HCT116 (cell line): ENCODE measurements around the gene CD200R1L. TPM values are rescaled to one million over a fixed set of nuclear protein-coding genes. Genes with fewer than 3 reads are reported as not detected.

Experiments
- ATAC-seq: fragments of 200-7000 bp; cut with Tn5 transposase; 2 replicates; pipeline ENCODE4 v1.9.1; 2020; ENCODE audit warnings: mild to moderate bottlenecking, moderate library complexity
- BruUV-seq: library from RNA; stranded (reverse); fragments of 400-500 nt; replicated peaks from 2 replicates; lab custom pipeline; 2021; lab: Mats Ljungman, UMichigan
- CTCF ChIA-PET: fragments of 300-600 bp; sonication (Branson Sonifier 250); formaldehyde crosslinking; loops from one replicate; lab custom pipeline; 2021; ENCODE audit warnings: antibody characterized with exemption; lab: Charles Lee
- POLR2A ChIA-PET: fragments of 300-600, 350-600 bp; sonication (Branson Sonifier 250); formaldehyde crosslinking; loops from one replicate; lab custom pipeline; 2021; ENCODE audit warnings: antibody characterized with exemption; lab: Charles Lee
- RAD21 ChIA-PET, 2 experiments: fragments of 300-600 bp; sonication (Branson Sonifier 250); formaldehyde crosslinking; loops; one replicate each; lab custom pipeline; 2023; ENCODE audit warnings: low total read pairs in 2 of 2; ENCODE audit not compliant: uncharacterized antibody in 2 of 2, unreplicated experiment in 2 of 2, low non-redundant PET in 1 of 2; lab: Charles Lee
- DNase-seq: peaks from one replicate; pipeline ENCODE4 v3.0.0-alpha.2; 2010; ENCODE audit warnings: low read depth, low spot score
- H2AFZ ChIP-seq: fragments of 200-600 bp; shearing (Covaris generic), sonication (generic); 2 replicates; pipeline ENCODE4 v1.6.1; 2017; ENCODE audit warnings: low read depth, mixed run types, mixed read lengths, antibody characterized with exemption, low read length; ENCODE audit not compliant: poor library complexity, severe bottlenecking
- H3K27ac ChIP-seq: 2 replicates; pipeline ENCODE4 v1.5.1; 2012; ENCODE audit warnings: low read depth, low read length
- H3K27me3 ChIP-seq: fragments of 200-600 bp; sonication (generic); 2 replicates; pipeline ENCODE4 v1.6.1; 2016; ENCODE audit warnings: mixed run types, low read length, mixed read lengths; ENCODE audit not compliant: insufficient read depth
- H3K36me3 ChIP-seq, 2 experiments: fragments of 200-500 bp in 1 of 2; fragments of 200-600 bp in 1 of 2; sonication (Bioruptor generic) in 1 of 2; sonication (generic) in 1 of 2; 2 replicates each; pipeline versions ENCODE4 v1.5.1 to v1.6.1; 2014 to 2016; ENCODE audit warnings: low read length in 2 of 2, inconsistent platforms in 1 of 2, mixed read lengths in 1 of 2, mixed run types in 1 of 2; ENCODE audit not compliant: insufficient read depth in 2 of 2, control insufficient read depth in 1 of 2
- H3K4me1 ChIP-seq, 2 experiments: fragments of 200-600 bp in 1 of 2; sonication (generic) in 1 of 2; 2 replicates each; pipeline versions ENCODE4 v1.5.1 to v1.6.1; 2012 to 2017; ENCODE audit warnings: low read length in 2 of 2, inconsistent platforms in 1 of 2, mild to moderate bottlenecking in 1 of 2, mixed read lengths in 1 of 2, mixed run types in 1 of 2, moderate library complexity in 1 of 2; ENCODE audit not compliant: insufficient read depth in 2 of 2, control insufficient read depth in 1 of 2
- H3K4me2 ChIP-seq: fragments of 200-600 bp; sonication (generic); 2 replicates; pipeline ENCODE4 v1.6.1; 2017; ENCODE audit warnings: mixed run types, low read length, mixed read lengths
- H3K4me3 ChIP-seq, 2 experiments: fragments of 200-600 bp in 1 of 2; sonication (generic) in 1 of 2; replicated peaks in 1 of 2; 2 replicates each; pipeline ENCODE4 v1.5.1; 2011 to 2016; ENCODE audit warnings: low read length in 2 of 2, control low read depth in 1 of 2, low read depth in 1 of 2, mild to moderate bottlenecking in 1 of 2, mixed read lengths in 1 of 2, mixed run types in 1 of 2
- H3K79me2 ChIP-seq: fragments of 200-600 bp; sonication (generic); 2 replicates; pipeline ENCODE4 v1.6.1; 2017; ENCODE audit warnings: mild to moderate bottlenecking, mixed run types, low read length, moderate library complexity, mixed read lengths; ENCODE audit not compliant: insufficient read depth
- H3K9ac ChIP-seq: fragments of 200-600 bp; sonication (generic); 2 replicates; pipeline ENCODE4 v1.6.1; 2016; ENCODE audit warnings: low read length, mixed read lengths
- H3K9me2 ChIP-seq: fragments of 200-600 bp; sonication (generic), shearing (Covaris generic); 2 replicates; pipeline ENCODE4 v1.6.1; 2017; ENCODE audit warnings: mixed run types, mild to moderate bottlenecking, moderate library complexity; ENCODE audit not compliant: insufficient read depth
- H3K9me3 ChIP-seq, 2 experiments: fragments of 200-500 bp in 1 of 2; fragments of 200-600 bp in 1 of 2; sonication (Bioruptor generic) in 1 of 2; sonication (generic) in 1 of 2; 2 replicates each; pipeline ENCODE4 v1.6.1; 2014 to 2017; ENCODE audit warnings: low read length in 2 of 2, mixed read lengths in 2 of 2, inconsistent platforms in 1 of 2, low read depth in 1 of 2, mild to moderate bottlenecking in 1 of 2, mixed run types in 1 of 2, moderate library complexity in 1 of 2; ENCODE audit not compliant: control insufficient read depth in 1 of 2, insufficient read depth in 1 of 2
- H4K20me1 ChIP-seq: fragments of 200-600 bp; sonication (generic), shearing (Covaris generic); 2 replicates; pipeline ENCODE4 v1.6.1; 2017; ENCODE audit warnings: mixed run types, mild to moderate bottlenecking, moderate library complexity; ENCODE audit not compliant: insufficient read depth
- EGR1 ChIP-seq: IDR thresholded peaks from 2 replicates; pipeline ENCODE4 v1.6.1; 2012; ENCODE audit warnings: low read depth
- ELF1 ChIP-seq: IDR thresholded peaks from 2 replicates; pipeline ENCODE4 v1.6.1; 2012; ENCODE audit warnings: low read depth, borderline replicate concordance
- EZH2 ChIP-seq: fragments of 200-600 bp; sonication (generic); IDR thresholded peaks from 2 replicates; pipeline ENCODE4 v1.6.1; 2017; ENCODE audit warnings: antibody characterized with exemption, mixed run types
- TCF7L2 ChIP-seq: IDR thresholded peaks from 2 replicates; pipeline ENCODE4 v1.7.0; 2011; ENCODE audit warnings: borderline replicate concordance, inconsistent platforms; ENCODE audit not compliant: insufficient read depth, insufficient read length; ENCODE audit errors: extremely low read depth
- intact Hi-C: fragments of 100-400 bp; cut with micrococcal nuclease; formaldehyde crosslinking; loops from 2 replicates; pipeline ENCODE4 v1.10.0; 2022
- total RNA-seq: library from RNA; stranded (reverse); gene quantifications from one replicate; pipeline ENCODE4 v1.2.1, GENCODE V29; 2021; ENCODE audit not compliant: unreplicated experiment
- TF ChIP-seq, protein P1 (sequence below): IDR thresholded peaks from 2 replicates; pipeline ENCODE4 v1.6.1; 2012
- TF ChIP-seq, protein P2 (sequence below): IDR thresholded peaks from 2 replicates; pipeline ENCODE4 v1.6.1; 2012; ENCODE audit warnings: low read depth
- TF ChIP-seq, protein P3 (sequence below), 3 experiments: fragments of 200-600 bp in 1 of 3; sonication (generic) in 1 of 3; IDR thresholded peaks in 2 of 3; conservative IDR thresholded peaks in 1 of 3; 2 replicates each; pipeline ENCODE4 v1.5.1; 2012 to 2017; ENCODE audit warnings: low read depth in 2 of 3, low read length in 2 of 3, antibody characterized with exemption in 1 of 3, borderline replicate concordance in 1 of 3, control low read depth in 1 of 3, mild to moderate bottlenecking in 1 of 3, mixed read lengths in 1 of 3, mixed run types in 1 of 3, moderate library complexity in 1 of 3; ENCODE audit not compliant: insufficient read depth in 1 of 3

CD200R1L gene
- total RNA-seq, 1 experiment from 2014 or later, result not detected

DNA sequence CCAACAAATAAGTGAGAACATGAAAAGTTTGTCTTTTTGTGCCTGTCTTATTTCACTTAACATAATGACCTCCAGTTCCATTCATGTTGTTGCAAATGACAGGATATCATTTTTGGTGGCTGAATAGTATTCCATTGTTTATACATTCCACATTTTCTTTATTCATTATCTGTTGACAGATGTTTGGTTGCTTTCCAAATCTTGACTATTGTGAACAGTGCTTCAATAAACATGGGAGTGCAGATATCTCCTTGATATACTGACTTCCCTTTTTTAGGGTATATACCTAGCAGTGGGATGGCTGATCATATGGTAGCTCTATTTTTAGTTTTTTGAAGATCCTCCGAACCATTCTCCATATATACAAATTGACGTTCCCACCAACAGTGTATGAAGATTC lies 19.1 kb upstream of the CD200R1L start:
- no peak overlapping the region for H3K4me2 ChIP-seq
- ChIA-PET POLR2A (no interaction called here), CTCF (no interaction called here), RAD21 (no interaction called here)
- ATAC-seq (no peak), DNase-seq (no peak)
- H3K27ac ChIP-seq, result no peak overlapping the region
- no peaks in the 10 kb centered on the region for H3K9me2 ChIP-seq
- no peak overlapping the region for H3K4me3 ChIP-seq
- no peaks in the 10 kb centered on the region for H3K27me3 ChIP-seq
- no peaks in the 10 kb centered on the region for H4K20me1 ChIP-seq
- no peaks in the 10 kb centered on the region for H3K79me2 ChIP-seq
- H3K9ac ChIP-seq, result no peak overlapping the region
- no peaks in the 10 kb centered on the region for H3K4me1 ChIP-seq
- intact Hi-C loops, result no loop called here
- no peaks in the 10 kb centered on the region for H3K9me3 ChIP-seq
- no peak overlapping the region for H2AFZ ChIP-seq
- BruUV-seq, result no TSS peak
- TF ChIP-seq ELF1, result no peak
- no peak for TF ChIP-seq EZH2
- TF ChIP-seq, protein P1, sequence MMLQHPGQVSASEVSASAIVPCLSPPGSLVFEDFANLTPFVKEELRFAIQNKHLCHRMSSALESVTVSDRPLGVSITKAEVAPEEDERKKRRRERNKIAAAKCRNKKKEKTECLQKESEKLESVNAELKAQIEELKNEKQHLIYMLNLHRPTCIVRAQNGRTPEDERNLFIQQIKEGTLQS, result no peak
- TF ChIP-seq, protein P2, sequence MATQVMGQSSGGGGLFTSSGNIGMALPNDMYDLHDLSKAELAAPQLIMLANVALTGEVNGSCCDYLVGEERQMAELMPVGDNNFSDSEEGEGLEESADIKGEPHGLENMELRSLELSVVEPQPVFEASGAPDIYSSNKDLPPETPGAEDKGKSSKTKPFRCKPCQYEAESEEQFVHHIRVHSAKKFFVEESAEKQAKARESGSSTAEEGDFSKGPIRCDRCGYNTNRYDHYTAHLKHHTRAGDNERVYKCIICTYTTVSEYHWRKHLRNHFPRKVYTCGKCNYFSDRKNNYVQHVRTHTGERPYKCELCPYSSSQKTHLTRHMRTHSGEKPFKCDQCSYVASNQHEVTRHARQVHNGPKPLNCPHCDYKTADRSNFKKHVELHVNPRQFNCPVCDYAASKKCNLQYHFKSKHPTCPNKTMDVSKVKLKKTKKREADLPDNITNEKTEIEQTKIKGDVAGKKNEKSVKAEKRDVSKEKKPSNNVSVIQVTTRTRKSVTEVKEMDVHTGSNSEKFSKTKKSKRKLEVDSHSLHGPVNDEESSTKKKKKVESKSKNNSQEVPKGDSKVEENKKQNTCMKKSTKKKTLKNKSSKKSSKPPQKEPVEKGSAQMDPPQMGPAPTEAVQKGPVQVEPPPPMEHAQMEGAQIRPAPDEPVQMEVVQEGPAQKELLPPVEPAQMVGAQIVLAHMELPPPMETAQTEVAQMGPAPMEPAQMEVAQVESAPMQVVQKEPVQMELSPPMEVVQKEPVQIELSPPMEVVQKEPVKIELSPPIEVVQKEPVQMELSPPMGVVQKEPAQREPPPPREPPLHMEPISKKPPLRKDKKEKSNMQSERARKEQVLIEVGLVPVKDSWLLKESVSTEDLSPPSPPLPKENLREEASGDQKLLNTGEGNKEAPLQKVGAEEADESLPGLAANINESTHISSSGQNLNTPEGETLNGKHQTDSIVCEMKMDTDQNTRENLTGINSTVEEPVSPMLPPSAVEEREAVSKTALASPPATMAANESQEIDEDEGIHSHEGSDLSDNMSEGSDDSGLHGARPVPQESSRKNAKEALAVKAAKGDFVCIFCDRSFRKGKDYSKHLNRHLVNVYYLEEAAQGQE, result no peak
- TF ChIP-seq, protein P3, sequence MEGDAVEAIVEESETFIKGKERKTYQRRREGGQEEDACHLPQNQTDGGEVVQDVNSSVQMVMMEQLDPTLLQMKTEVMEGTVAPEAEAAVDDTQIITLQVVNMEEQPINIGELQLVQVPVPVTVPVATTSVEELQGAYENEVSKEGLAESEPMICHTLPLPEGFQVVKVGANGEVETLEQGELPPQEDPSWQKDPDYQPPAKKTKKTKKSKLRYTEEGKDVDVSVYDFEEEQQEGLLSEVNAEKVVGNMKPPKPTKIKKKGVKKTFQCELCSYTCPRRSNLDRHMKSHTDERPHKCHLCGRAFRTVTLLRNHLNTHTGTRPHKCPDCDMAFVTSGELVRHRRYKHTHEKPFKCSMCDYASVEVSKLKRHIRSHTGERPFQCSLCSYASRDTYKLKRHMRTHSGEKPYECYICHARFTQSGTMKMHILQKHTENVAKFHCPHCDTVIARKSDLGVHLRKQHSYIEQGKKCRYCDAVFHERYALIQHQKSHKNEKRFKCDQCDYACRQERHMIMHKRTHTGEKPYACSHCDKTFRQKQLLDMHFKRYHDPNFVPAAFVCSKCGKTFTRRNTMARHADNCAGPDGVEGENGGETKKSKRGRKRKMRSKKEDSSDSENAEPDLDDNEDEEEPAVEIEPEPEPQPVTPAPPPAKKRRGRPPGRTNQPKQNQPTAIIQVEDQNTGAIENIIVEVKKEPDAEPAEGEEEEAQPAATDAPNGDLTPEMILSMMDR (IDR thresholded peaks at IDR 0.05 in 2 of 3, conservative IDR thresholded peaks at IDR 0.05 in 1 of 3; ENCODE audit: borderline replicate concordance in 1 of 3, insufficient read depth in 1 of 3, low read depth in 2 of 3, low read length in 2 of 3), result no peak
- TF ChIP-seq EGR1, result no peak
- TF ChIP-seq TCF7L2, result no peak
- H3K36me3 ChIP-seq, result no peaks in the 10 kb centered on the region
